Measurements from ENCODE around the gene CHAF1A.

DNA sequence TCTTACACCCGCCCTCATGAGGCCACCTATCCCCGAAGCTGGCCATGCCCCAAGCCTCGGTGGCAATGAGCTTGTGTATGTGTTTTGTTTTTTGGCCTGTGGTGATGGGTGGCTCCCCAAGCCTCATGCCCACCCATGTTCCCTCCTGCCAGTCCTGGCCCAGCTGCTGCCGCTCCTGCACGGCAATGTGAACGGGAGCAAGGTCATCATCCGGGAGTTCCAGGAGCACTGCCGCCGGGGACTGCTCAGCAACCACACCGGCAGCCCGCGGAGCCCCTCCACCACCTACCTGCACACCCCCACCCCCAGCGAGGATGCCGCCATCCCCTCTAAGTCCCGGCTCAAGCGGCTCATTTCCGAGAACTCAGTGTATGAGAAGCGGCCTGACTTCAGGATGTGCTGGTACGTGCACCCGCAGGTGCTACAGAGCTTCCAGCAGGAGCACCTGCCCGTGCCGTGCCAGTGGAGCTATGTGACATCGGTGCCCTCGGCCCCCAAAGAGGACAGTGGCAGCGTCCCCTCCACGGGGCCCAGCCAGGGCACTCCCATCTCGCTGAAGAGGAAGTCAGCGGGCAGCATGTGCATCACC, 30.6 kb downstream of the CHAF1A start:
- TF ChIP-seq CTCF (IDR thresholded peaks at IDR 0.05), result no peak
- TF ChIP-seq, protein P1, sequence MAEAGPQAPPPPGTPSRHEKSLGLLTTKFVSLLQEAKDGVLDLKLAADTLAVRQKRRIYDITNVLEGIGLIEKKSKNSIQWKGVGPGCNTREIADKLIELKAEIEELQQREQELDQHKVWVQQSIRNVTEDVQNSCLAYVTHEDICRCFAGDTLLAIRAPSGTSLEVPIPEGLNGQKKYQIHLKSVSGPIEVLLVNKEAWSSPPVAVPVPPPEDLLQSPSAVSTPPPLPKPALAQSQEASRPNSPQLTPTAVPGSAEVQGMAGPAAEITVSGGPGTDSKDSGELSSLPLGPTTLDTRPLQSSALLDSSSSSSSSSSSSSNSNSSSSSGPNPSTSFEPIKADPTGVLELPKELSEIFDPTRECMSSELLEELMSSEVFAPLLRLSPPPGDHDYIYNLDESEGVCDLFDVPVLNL (CRISPR knock-in tag; IDR thresholded peaks at IDR 0.05; ENCODE audit: borderline replicate concordance, low read depth), result no peak
- no peak for TF ChIP-seq MYBL2 (CRISPR knock-in tag; IDR thresholded peaks at IDR 0.05)
- no peak for TF ChIP-seq NFYB (CRISPR knock-in tag; conservative IDR thresholded peaks at IDR 0.05; ENCODE audit: low read depth)
- TF ChIP-seq, protein P2, sequence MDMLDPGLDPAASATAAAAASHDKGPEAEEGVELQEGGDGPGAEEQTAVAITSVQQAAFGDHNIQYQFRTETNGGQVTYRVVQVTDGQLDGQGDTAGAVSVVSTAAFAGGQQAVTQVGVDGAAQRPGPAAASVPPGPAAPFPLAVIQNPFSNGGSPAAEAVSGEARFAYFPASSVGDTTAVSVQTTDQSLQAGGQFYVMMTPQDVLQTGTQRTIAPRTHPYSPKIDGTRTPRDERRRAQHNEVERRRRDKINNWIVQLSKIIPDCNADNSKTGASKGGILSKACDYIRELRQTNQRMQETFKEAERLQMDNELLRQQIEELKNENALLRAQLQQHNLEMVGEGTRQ (CRISPR knock-in tag; IDR thresholded peaks at IDR 0.05), result no peak
- TF ChIP-seq TEAD4 (CRISPR knock-in tag; IDR thresholded peaks at IDR 0.05), result no peak
- TF ChIP-seq ZNF121 (CRISPR knock-in tag; IDR thresholded peaks at IDR 0.05), result no peak
- TF ChIP-seq, protein P3, sequence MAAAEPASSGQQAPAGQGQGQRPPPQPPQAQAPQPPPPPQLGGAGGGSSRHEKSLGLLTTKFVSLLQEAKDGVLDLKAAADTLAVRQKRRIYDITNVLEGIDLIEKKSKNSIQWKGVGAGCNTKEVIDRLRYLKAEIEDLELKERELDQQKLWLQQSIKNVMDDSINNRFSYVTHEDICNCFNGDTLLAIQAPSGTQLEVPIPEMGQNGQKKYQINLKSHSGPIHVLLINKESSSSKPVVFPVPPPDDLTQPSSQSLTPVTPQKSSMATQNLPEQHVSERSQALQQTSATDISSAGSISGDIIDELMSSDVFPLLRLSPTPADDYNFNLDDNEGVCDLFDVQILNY (CRISPR knock-in tag; IDR thresholded peaks at IDR 0.05), result no peak
- TF ChIP-seq JUN (CRISPR knock-in tag; IDR thresholded peaks at IDR 0.05), result no peak
- TF ChIP-seq ZNF138 (CRISPR knock-in tag; conservative IDR thresholded peaks at IDR 0.05), result no peak
- TF ChIP-seq ZNF416 (CRISPR knock-in tag; IDR thresholded peaks at IDR 0.05), result no peak
- no peak for TF ChIP-seq IRF2 (CRISPR knock-in tag; IDR thresholded peaks at IDR 0.05; ENCODE audit: borderline replicate concordance, low read depth)
- no peak for TF ChIP-seq MXD4 (CRISPR knock-in tag; IDR thresholded peaks at IDR 0.05; ENCODE audit: borderline replicate concordance)
- no peak for TF ChIP-seq ELF4 (CRISPR knock-in tag; IDR thresholded peaks at IDR 0.05; ENCODE audit: low read depth)
